GM18858 (cell line): ENCODE measurements around the gene APOL4.
"Not testable (repeated sequence)": the region's sequence is repeated elsewhere in the genome, so short reads cannot be mapped to it uniquely, and the experiment has no call there.

Source experiments
- ATAC-seq: cut with Tn5 transposase; IDR thresholded peaks from one replicate; pipeline ENCODE4 v1.9.1; 2021; ENCODE audit not compliant: unreplicated experiment

The APOL4 gene

DNA sequence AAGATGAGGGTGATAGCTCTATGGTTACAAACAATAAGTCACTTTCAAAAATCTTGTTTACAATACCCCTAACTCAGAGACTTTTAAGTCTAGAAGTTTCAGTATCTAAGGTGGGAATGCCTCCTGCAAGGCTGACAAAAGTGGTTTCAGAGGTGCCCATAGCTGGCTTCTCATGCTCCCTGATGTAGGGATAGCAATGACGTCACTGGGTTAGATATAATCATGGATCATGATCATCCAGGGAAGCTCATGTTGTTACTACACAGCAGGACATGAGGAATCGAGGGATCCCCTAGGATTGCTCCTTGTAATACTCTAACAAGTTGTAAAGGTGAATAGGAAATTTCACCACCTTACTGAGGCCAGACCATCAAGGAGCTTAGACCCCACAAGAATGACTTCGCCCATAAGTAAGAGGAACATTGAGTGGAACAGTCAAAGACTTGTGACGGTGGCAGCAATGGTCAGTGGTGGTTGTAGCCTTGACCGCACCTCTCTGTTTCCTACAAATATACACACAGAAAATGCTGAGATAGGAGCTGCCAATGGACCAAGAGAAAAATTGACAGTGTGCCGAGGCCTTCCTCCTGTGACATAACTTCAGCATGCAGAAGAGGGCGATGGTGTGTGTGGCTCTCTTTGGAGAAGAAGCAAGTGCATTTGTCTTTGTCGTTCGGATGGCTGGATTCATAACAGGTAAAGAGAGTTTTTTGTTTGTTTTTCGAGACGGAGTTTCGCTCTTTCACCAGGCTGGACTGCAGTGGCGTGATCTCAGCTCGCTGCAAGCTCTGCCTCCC lies 15.6 kb downstream of the APOL4 start:
- ATAC-seq, result no peak

GRCh38 chr22:36184433-36185025 lies 17.1 kb downstream of the APOL4 start:
- no peak for ATAC-seq

GRCh38 chr22:36183446-36183845 lies 18.2 kb downstream of the APOL4 start:
- ATAC-seq, result no peak

- no peak for ATAC-seq
These were observed 18.8 kb downstream of the APOL4 start for GRCh38 chr22:36182857-36183256.

DNA sequence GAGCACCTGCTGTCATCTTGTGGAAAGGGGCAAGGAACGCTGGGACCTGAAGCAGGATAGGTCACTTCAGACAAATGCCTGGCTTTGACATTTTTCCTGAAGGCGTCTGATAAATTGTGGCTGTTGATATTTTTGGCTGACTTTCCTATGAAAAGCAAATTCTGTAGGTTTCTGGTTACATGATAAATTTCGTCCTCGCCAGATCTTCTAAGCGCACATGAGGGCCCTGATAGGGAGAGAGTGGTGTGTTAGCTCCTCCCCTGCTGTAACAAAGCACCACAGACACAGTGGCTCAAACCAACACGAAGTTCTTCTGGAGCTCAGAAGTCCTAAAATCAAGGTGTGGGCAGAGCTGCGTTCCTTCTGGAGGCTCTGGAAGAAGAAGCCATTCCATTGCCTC lies 19.6 kb downstream of the APOL4 start:
- ATAC-seq, result no peak

GRCh38 chr22:36180928-36181327 lies 20.7 kb downstream of the APOL4 start:
- ATAC-seq, result no peak

DNA sequence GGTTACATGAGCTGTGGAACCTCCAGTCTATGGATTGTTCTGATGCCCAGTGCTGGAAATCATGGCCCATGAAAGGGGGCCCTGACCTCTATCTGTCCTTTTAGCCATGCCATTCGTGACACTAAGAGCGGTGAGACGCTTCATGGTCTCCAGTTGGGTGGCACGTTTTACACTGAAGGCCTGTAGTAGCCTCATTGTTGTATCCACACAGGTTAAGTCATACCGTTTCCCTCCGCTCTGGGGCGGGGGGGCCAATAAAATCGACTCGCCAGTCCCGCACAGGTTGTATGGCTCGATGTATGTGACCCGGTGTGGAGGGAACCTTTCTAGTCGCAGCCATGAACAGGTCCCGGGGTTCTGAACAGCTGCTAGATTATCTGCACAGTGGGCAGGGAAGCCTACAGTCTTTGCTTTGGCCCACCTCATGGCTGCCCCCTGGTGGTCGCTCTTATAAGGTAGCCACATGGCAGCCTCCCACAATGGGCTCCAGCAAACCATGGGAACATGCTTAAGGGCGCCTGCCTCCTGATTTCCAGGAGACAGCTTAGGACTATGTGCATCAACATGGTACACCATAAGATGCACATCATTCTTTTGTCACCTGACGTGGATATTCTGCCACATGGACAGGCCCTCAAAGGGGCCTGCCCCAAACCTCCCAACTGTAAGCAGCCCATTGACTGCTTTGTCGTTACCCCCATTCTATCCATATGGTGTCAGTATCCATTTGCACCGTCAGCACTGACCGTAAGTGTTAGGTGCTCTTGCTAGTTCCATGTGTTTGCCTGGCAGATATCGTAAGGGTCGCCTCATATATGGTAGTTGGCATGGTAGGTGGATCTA lies 21.4 kb downstream of the APOL4 start:
- no peak for ATAC-seq

DNA sequence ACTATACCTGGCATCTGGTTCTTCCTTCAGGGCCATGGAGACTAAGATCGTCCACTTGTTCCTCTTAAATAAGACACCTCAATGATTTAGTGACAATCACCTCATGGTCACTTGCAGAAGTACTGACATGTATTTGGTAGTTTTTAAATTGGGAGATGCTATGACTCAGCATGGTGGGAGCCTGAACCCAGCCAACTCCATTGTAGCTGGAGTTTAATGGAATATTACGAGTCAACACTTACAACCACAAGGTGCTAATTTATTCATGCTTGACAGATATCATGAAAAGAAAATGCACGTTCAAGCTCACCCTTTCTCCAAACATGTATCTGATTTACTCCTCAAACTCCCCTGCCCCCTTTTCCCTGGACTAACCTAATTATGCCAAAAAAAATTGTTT lies 24.4 kb downstream of the APOL4 start:
- ATAC-seq, result no peak

GRCh38 chr22:36175892-36176291 lies 25.7 kb downstream of the APOL4 start:
- ATAC-seq, result no peak

DNA sequence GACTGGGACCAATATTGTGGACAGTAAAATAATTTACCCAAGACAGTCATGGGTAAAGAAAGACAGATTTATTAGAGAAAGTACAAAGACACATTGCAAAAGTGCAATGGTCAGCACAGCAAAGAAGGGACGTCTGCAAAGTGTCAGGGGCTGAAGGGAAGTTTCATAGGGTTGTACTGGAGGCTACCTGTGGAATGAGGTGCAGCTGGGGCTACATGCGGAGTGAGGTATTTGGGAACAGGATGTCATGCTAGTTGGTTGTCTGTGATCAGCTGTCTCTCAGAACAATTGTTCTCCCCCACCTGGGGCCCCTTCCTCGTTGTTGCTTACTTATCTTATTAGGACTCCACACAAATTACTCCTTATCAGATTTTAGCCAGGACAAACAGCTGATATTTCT lies 29.7 kb downstream of the APOL4 start:
- ATAC-seq, result no peak

- ATAC-seq, result no peak
These were observed 34.9 kb downstream of the APOL4 start for GRCh38 chr22:36166518-36167220.

DNA sequence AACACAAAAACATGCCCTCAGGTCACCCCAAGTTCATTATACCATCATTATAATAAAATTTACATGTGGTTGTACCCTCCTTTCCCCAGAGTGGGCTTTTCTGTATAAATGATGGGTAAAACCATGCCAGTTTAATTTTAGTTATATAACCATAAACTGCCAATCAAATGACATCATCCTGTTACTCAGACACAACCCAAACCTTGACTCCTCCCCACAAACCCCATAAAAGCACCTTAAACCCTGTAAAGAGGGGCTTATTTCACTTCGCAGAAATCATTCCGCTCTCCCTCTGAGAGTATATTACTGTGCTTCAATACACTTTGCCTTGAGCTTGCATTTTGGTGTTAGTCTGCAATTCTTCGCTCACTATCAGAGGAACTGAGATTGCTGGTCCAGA lies 35.5 kb downstream of the APOL4 start:
- ATAC-seq, result no peak

- no peak for ATAC-seq
These were observed 36.5 kb downstream of the APOL4 start for GRCh38 chr22:36165141-36165540.

- no peak for ATAC-seq
These were observed 37.0 kb downstream of the APOL4 start for GRCh38 chr22:36164621-36165020.

- ATAC-seq, result no peak
These were observed 38.1 kb downstream of the APOL4 start for GRCh38 chr22:36163497-36163896.

- no peak for ATAC-seq
These were observed 39.2 kb downstream of the APOL4 start for GRCh38 chr22:36162127-36163034.

- ATAC-seq, result not testable (repeated sequence)
These were observed 39.8 kb downstream of the APOL4 start for GRCh38 chr22:36161793-36162126.

DNA sequence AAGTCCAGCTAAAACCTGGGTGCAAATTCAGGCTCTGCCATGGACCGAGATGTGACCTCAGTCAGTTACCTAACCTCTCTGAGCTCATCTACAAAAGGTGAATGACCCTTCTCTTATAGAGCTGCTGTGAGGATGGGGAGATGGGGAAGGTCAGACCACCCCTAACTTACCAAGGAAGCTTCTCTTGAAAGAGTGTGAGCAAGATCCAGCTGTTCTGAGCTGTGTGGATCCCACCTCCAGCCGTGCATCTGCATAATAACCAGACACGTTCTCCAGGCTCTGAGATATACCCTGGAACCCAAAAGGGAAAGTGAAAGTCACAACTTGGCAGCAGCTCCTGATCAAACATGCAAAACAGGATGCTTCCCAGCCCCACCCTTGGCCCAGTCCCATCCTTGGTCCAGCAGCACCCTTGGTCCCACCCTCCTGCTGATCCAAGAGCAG lies 41.1 kb downstream of the APOL4 start, which contains the start of gene APOL3:
Gene APOL3 (minus strand): TSS at position 257 of the 444 bp plus-strand sequence. CDS start 11,700 bp downstream, outside the sequence.
- no peak for ATAC-seq

- no peak for ATAC-seq
These were observed 44.8 kb downstream of the APOL4 start for GRCh38 chr22:36156515-36157419.
